Measurements from ENCODE around the gene FGFR3. TPM values are rescaled to one million over a fixed set of nuclear protein-coding genes. Genes with fewer than 3 reads are reported as not detected.

FGFR3 gene
- total RNA-seq, 4 donors from 2014 or later, result 56.2 to 209 (median 110) TPM

- Histone ChIP-seq H3K27me3 (peaks cover 3% of the 10 kb centered on the region), H3K27ac (no peak overlapping the region), H3K36me3 (no peaks in the 10 kb centered on the region), H3K9me3 (no peaks in the 10 kb centered on the region), H3K4me3 (no peak overlapping the region), H3K4me1 (no peaks in the 10 kb centered on the region)
- TF ChIP-seq POLR2A (IDR thresholded peaks at IDR 0.05) (no peak), POLR2AphosphoS5 (IDR thresholded peaks at IDR 0.05) (no peak), EP300 (IDR thresholded peaks at IDR 0.05; ENCODE audit: low read depth) (no peak)
- TF ChIP-seq, protein P1, sequence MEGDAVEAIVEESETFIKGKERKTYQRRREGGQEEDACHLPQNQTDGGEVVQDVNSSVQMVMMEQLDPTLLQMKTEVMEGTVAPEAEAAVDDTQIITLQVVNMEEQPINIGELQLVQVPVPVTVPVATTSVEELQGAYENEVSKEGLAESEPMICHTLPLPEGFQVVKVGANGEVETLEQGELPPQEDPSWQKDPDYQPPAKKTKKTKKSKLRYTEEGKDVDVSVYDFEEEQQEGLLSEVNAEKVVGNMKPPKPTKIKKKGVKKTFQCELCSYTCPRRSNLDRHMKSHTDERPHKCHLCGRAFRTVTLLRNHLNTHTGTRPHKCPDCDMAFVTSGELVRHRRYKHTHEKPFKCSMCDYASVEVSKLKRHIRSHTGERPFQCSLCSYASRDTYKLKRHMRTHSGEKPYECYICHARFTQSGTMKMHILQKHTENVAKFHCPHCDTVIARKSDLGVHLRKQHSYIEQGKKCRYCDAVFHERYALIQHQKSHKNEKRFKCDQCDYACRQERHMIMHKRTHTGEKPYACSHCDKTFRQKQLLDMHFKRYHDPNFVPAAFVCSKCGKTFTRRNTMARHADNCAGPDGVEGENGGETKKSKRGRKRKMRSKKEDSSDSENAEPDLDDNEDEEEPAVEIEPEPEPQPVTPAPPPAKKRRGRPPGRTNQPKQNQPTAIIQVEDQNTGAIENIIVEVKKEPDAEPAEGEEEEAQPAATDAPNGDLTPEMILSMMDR (IDR thresholded peaks at IDR 0.05), result no peak
- DNase-seq, result no peak
- WGBS, 2 donors (ENCODE audit: low coverage in 1 of 2), result 88% methylated on average over 7 of the region's 18 CpGs; no CpG with 5 or more reads in 1 of the 2 donors
- intact Hi-C loops (cut with DNase I; ENCODE audit: low total_unique reads), result no loop called here
- in situ Hi-C loops (cut with MboI; ENCODE audit: low pct_ligation_motif_present in 1 of 4, low pct_unique_long_range_greater_than_20kb in 1 of 4, low sequenced_read_pairs in 3 of 4), result no loop called here
Measured at GRCh38 chr4:1778642-1779392, 14.3 kb upstream of the FGFR3 start.

DNA sequence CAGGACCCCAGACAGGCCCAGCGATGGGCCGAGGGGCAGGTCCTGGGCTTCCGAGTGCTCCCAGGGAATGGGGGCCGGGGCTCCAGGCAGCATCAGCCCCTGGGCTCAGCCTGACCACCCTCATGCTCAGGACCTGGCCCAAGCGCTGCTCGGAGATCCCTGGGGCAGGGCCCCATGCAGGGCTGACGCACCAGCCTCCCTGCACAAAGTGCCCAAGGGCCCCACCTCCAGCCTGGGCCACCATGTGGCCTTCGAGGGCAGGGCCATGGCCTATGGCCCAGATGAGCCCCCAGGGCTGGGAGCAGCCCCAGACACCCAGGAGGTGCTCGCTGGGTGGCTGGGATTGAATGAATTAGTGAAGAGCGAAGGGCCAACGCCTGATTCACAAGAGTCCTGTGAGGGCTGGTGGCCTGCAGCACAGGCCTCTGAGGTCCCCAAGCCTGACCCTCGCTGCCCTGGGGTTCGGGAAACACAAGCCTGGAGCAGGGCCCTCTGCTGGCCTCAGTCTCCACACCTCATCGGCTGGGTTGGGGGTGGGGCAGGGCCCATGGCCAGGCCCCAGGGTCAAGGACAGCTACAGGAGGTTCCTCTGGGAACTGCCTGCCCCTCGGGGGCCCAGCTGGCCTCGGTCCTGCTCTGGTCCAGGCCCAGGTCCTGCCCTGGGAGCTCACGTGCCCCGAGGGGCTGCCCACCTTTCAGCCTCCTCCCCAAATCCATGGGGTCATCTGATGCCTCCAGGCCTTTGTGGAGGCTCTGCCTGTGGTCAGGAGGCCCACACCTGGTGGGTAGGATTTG lies 13.3 kb upstream of the FGFR3 start:
- TF ChIP-seq, protein P1 (IDR thresholded peaks at IDR 0.05), result no peak
- TF ChIP-seq POLR2A (IDR thresholded peaks at IDR 0.05) (no peak), EP300 (IDR thresholded peaks at IDR 0.05; ENCODE audit: low read depth) (no peak), POLR2AphosphoS5 (IDR thresholded peaks at IDR 0.05) (no peak)
- Histone ChIP-seq H3K9me3 (no peaks in the 10 kb centered on the region), H3K27ac (no peak overlapping the region), H3K4me1 (no peaks in the 10 kb centered on the region), H3K27me3 (peaks cover 3% of the 10 kb centered on the region), H3K4me3 (no peak overlapping the region), H3K36me3 (no peaks in the 10 kb centered on the region)
- DNase-seq, result no peak
- 79% methylated on average over 12 of the region's 18 CpGs; no CpG with 5 or more reads in 1 of the 2 donors for WGBS, 2 donors (ENCODE audit: low coverage in 1 of 2)
- intact Hi-C loops (cut with DNase I; ENCODE audit: low total_unique reads), result no loop called here
- in situ Hi-C loops (cut with MboI; ENCODE audit: low pct_ligation_motif_present in 1 of 4, low pct_unique_long_range_greater_than_20kb in 1 of 4, low sequenced_read_pairs in 3 of 4), result no loop called here

GRCh38 chr4:1780435-1780834 lies 12.7 kb upstream of the FGFR3 start:
- 76% methylated on average over 14 of the region's 14 CpGs; no CpG with 5 or more reads in 1 of the 2 donors for WGBS, 2 donors (ENCODE audit: low coverage in 1 of 2)
- TF ChIP-seq, protein P1 (IDR thresholded peaks at IDR 0.05), result no peak
- TF ChIP-seq POLR2A (IDR thresholded peaks at IDR 0.05) (no peak), EP300 (IDR thresholded peaks at IDR 0.05; ENCODE audit: low read depth) (no peak), POLR2AphosphoS5 (IDR thresholded peaks at IDR 0.05) (no peak)
- Histone ChIP-seq H3K27ac (no peak overlapping the region), H3K4me1 (peaks cover 0 to 3% (median 2%) of the 10 kb centered on the region in 4 donors), H3K27me3 (peaks cover 3% of the 10 kb centered on the region), H3K36me3 (no peaks in the 10 kb centered on the region), H3K4me3 (no peak overlapping the region), H3K9me3 (no peaks in the 10 kb centered on the region)
- intact Hi-C loops (cut with DNase I; ENCODE audit: low total_unique reads) (no loop called here), in situ Hi-C loops (cut with MboI; ENCODE audit: low pct_ligation_motif_present in 1 of 4, low pct_unique_long_range_greater_than_20kb in 1 of 4, low sequenced_read_pairs in 3 of 4) (no loop called here)
- no peak for DNase-seq

- Histone ChIP-seq H3K27ac (no peak overlapping the region), H3K36me3 (no peaks in the 10 kb centered on the region), H3K4me3 (no peak overlapping the region), H3K4me1 (peaks cover 0 to 8% (median 4%) of the 10 kb centered on the region in 4 donors), H3K27me3 (peaks cover 11% of the 10 kb centered on the region), H3K9me3 (no peaks in the 10 kb centered on the region)
- TF ChIP-seq EP300 (IDR thresholded peaks at IDR 0.05; ENCODE audit: low read depth) (no peak), POLR2AphosphoS5 (IDR thresholded peaks at IDR 0.05) (no peak), POLR2A (IDR thresholded peaks at IDR 0.05) (no peak)
- TF ChIP-seq, protein P1 (IDR thresholded peaks at IDR 0.05), result no peak
- intact Hi-C loops (cut with DNase I; ENCODE audit: low total_unique reads), result no loop called here
- WGBS, 2 donors (ENCODE audit: low coverage in 1 of 2), result 81% methylated on average over 6 of the region's 10 CpGs; no CpG with 5 or more reads in 1 of the 2 donors
- no peak for DNase-seq
- in situ Hi-C loops (cut with MboI; ENCODE audit: low pct_ligation_motif_present in 1 of 4, low pct_unique_long_range_greater_than_20kb in 1 of 4, low sequenced_read_pairs in 3 of 4), result no loop called here
Measured at GRCh38 chr4:1783015-1783414, 10.1 kb upstream of the FGFR3 start.
